HEK293T (cell line): Measurements from ENCODE around the gene HTRA3.

ENCODE experiments used
- FOXK2 ChIP-seq: fragments of 450-650 bp; IDR thresholded peaks from 2 replicates; pipeline ENCODE4 v1.6.1; 2016; ENCODE audit warnings: mild to moderate bottlenecking
- SUZ12 ChIP-seq: fragments of 450-650 bp; IDR thresholded peaks from 2 replicates; pipeline ENCODE4 v1.6.1; 2016; ENCODE audit warnings: mild to moderate bottlenecking

DNA sequence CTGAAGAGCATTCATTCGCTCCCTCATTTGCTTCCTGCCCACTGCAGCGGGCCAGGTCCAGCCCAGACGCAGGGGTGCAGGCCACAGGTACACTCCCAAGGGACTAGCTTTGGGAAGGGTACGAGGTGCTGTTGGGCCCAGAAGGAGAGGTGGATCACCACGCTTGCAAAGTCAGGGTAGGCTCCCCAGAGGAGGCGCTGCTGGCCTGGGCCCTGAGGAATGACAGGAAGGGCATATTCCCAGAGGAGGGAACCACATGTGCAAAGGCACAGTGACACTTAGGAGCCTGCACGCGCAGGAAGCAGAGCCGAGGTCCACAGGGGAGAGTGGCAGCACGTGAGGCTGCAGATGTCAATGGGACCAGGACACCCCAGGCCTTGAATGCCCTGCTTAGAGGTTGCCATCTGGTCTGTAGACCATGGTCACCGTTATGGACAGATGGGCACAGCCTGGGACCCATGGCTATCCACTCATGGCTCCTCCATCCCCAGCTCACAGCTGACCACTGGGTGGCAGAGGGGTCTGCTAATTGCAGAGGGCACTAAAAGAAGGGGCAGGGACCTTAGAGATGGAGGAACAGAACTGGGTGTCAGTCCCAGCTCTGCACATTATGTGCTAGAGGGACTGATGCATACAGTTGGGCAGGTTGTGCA lies 7.9 kb downstream of the HTRA3 start:
- no peak for TF ChIP-seq SUZ12
- no peak for TF ChIP-seq FOXK2
